ENCODE measurements around the gene HOXC4.
"Not testable (repeated sequence)": the region's sequence is repeated elsewhere in the genome, so short reads cannot be mapped to it uniquely, and the experiment has no call there.

HOXC4 gene

DNA sequence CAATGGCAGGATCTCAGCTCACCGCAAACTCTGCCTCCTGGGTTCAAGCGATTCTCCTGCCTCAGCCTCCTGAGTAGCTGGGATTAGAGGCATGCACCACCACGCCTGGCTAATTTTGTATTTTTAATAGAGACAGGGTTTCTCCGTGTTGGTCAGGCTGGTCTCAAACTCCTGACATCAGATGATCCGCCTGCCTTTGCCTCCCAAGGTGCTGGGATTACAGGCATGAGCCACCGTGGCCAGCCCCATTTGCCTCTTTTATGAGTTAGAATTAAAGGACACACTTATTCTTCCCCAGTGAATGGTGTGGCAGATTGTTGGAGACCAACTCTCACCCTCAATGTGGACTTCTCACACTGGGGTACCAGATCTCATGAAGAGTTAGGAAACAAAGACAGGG, 11.6 kb upstream of the HOXC4 start:
- DNase-seq: not testable (repeated sequence)

GRCh38 chr12:54042970-54043853, 10.4 kb upstream of the HOXC4 start:
- no peak for DNase-seq

- no peak for DNase-seq
Observed at GRCh38 chr12:54044425-54045103, 9.1 kb upstream of the HOXC4 start.

DNA sequence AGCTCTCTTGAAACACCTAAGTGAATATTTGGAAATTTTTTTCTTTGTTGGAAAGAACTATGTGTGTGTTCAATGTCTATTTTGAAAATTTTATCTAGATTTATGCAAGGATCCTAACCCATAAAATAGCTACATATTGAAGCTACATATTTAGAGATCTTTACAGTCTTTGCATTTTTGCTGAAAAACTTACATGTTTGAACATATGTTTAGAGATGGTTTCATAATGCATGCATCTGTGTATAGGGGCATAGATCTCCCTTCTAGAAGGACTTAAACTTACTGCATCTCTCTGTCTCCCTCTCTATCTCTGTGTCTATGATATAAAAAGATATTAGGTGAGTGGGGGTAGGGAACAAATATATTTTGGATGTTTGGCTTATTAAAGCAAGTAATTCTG, 8.2 kb upstream of the HOXC4 start:
- DNase-seq: no peak

DNA sequence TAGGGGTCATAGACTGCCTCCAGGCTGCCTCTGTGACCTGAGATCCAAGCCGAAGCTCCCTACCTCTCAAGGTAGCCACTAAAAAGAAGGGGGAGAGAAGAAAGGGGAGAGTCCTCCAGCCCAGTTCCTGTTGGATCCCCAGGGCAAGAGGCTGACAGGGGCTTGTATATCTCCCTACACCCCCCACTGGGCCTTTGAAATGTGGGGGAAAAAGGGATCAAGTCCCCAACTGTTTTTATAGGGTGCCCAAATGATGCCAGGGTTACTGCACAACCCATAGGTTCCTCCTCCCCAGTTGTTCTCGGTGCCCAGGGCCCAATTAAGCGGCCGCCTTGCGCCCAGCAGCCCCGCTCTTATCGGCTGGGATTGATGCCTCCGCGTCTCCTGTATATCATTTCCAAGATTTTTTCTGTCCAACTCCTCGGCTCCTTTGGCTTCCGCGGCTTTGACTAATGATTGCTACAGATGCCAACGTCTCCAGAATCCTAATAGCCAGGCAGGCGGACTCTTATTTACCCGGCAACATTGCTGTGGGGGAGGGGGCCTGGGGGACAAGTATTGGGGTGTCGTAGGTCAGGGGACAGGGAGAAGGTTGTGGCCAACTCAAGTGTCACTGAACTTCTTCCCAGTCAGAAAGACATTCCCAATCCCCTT, 7.6 kb upstream of the HOXC4 start:
- DNase-seq: no peak

DNA sequence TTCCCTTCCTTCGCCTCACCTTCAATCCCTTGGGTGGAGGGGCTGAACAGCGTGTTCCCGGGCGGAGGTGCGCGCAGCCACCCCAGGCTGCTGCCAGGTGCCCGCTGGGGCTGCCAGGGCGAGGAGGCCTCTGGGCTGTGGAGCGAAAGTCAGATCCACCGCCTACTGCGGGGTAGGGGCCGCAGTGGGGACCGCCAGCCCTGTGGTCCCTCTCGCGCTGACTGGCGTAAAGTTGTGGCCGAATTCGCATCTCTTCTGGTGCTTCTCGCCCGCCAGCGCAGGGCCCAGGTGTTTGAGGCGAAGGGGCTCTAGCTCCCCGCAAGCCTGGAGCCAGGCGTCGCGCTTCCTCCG, 6.9 kb upstream of the HOXC4 start:
- no peak for DNase-seq

DNA sequence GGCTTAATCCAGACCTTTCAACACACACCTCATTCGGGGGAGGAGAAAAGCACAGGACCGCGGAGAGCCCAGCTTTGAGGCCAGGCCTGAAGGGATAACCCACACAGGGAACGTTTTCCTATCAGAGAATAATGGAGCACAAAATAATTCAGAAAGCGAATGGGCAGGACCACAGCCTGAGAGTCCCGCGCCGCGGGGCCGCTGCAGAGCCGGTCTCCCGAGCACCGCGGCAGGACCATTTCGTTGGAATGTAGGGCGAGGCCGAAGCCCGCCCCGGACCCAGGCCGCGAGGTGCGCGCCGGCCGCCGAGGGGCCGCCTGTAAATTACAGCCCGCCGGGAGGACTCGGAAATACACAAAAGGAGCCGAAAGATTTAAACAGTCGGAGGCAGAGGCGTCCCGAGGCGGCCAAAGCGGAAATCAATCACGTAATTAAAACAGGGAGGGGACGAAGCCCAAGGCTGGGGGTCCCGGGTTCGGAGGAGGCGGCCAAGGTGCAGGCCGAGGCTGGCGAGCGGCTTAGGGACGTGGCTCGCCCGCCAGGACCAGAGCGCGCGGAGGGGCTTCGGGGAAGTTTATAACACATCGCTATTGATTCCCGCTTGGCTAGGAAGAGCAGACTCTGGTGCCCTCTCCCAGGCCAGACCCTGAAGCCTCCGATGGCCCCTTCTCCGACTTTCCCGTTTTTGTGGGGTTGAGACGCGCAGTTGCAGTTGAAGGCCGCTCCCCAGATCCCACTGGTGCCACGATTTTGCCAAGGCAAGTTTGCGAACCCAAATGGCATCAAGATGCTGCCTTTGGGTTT, 6.3 kb upstream of the HOXC4 start:
- no peak for DNase-seq

- DNase-seq: no peak
Observed at GRCh38 chr12:54047964-54048303, 5.7 kb upstream of the HOXC4 start.

GRCh38 chr12:54048406-54049093, 5.1 kb upstream of the HOXC4 start:
- DNase-seq: no peak

GRCh38 chr12:54049108-54049507, 4.5 kb upstream of the HOXC4 start:
- DNase-seq: no peak

DNA sequence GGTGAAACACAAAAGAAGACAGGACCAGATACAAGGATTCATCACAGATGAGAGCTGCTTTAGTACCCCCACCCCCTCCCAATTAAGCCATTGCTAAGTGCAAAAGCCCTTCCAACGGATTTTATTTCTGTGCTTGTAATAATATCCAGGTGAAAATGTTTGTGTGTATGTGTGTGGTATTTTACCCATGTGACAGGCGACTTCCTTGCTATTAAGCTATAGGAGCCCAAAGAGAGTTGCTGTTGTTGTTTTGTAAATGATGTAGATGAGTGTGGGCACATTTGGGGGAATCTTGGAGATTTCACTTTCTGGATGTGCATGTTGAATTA, 3.2 kb upstream of the HOXC4 start:
- DNase-seq: no peak

DNA sequence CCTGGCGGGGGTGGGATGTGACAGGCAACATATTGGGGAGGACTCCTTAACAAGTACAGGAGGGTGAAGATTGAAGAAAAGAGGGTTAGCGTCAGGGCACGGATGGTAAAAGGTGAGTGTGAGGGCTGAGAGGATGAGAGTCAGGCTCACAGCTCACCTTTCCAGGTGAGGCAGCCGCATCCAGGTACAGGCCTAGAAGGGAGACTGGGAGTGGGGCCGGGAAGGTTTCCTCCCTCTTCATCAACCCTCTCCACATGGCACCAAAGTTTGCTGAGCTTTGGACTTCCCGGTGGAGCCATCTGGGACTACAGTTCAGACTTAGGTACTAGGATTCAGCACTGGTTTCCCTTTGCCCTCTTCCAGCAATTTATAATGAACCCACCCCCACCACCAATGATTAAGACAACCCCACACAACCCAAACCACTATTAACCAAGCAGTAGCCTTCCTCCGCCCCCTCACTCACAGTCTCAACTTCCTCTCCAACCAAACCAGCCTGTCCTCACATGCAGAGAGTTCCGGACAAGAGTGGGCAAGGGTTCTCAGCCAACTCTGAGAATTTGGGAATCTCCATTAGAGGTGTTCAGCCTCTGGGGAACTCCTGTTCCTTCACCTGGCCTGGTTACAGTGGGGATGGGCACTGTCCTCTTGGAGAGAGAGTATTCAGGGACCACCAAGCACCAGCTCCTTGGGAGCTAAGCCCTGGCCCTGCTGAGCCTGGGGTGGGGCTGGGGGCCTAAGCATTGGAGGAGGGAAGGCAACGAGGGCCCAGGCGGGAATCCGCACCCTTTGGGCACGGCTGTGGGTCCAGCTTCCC, 2.4 kb upstream of the HOXC4 start:
- no peak for DNase-seq

DNA sequence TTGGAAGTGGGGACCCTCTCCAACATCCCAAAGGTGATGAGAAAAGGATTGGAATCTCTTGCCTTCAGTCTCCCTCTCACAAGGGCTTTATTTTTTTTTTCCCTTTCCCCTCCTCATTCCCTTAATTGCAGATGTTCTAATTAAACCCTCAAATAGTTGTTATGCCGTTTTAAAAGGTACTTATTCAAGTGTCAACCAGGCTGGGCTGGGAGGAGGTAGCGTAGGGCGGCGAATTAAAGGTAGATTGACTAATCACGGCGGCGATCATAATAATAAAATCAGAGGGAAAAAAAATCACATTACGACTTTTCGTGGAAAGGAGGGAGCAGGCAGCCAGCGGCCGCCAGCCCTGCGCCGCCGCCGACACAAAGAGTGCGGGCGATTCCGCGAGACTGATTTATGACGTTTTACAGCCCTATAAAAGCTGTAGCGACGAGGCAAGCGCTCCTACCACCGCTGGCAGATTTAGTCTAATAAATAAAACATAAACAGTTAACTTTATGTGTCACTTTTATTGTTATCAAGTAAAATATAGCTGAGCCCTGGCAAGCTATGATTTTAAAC, 1.7 kb upstream of the HOXC4 start:
- no peak for DNase-seq

- DNase-seq: no peak
Observed at GRCh38 chr12:54052438-54053002, 1.1 kb upstream of the HOXC4 start.

DNA sequence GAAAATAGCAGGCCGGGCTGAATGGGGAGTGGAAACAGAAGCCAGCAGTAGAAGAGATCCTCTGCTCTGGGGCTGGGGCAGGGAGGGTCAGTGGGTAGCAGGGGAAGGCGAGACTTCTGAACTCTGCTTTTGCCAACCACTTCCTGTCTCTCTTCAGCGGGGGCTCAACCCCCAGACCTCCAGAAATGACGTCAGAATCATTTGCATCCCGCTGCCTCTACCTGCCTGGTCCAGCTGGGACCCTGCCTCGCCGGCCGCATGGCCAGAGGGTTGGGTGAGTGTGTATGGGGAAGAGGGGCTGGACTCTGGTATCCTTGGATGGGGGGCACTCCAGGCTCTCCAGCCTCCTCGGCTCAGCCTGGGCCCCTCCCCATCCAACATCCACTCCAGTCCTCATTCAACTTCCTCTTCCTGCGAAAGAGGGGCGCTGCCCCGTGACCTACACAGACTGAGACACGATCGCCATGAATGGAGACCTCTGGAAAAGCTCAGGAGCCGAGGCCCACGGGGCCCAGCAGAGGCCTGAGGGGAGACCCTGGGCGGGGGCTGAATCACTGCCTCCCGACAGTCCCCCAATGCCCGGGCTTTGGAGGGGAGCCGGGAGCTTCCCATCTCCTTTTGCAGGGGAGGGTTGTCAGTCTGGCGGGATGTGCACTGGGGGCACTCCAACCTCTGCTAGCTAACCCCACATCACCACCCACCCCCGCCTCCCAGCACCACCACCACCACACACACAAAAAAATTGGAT, 458 bp upstream of the HOXC4 start:
- no peak for DNase-seq

DNA sequence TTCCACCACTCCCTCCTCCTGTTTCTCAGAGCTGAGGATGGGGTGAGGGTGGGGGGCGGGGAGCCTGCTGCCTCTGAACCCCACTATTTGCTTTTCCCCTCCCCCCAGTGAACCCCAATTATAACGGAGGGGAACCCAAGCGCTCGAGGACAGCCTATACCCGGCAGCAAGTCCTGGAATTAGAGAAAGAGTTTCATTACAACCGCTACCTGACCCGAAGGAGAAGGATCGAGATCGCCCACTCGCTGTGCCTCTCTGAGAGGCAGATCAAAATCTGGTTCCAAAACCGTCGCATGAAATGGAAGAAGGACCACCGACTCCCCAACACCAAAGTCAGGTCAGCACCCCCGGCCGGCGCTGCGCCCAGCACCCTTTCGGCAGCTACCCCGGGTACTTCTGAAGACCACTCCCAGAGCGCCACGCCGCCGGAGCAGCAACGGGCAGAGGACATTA, 1.1 kb downstream of the HOXC4 start:
- no peak for DNase-seq

GRCh38 chr12:54055552-54055951, 1.9 kb downstream of the HOXC4 start:
- DNase-seq: no peak

DNA sequence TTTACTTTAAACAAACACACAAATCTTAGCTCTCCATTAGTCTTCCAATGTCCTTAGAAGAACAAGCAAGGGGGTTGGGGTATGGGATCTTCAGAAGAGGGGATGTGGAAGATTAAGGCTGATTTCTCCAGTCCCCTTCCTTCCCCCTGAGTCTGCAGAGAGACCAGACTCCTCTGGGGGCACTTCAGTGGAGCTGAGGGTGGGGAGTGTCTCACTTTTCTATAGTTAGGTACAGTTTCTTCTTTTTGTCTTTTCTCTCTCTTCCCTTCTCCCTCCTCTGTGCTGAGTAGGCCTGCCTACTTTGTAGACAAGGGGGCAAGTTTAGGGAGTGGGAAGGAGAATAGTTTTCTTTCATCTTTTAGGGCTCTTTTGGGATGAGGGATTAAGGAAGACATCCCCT, 2.5 kb downstream of the HOXC4 start:
- no peak for DNase-seq

DNA sequence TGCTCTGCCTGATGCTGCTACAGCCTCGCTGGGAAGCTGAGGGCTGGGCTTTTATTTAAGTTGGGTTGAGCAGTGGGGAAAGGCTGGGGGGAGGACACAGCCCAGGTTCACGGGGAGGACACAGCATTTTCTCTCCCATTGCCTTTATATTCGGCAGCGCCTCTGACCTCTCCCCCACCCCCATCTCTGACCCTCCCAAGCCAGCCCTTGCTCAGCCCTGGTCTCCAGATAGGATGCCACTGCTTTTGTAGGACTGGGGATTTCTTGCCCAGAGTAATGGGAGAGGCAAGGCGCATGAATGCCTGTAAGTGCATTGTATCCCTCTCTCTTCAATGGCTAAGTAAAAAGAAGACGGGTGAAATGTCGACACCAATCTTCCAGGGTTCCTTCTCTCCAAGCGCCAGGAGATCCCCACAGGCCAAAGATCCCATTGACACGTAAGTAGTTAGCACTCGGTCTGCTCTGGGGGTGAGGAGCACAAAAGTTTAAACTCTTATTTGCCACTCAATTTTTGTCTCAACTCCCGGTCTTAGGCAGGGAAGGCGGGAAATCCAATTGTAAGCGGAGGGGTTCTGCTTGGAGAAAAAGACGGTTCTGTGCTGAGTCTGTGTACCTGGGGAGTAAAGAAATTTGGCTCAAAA, 4.6 kb downstream of the HOXC4 start:
- DNase-seq: no peak

- no peak for DNase-seq
Observed at GRCh38 chr12:54059668-54060067, 6.0 kb downstream of the HOXC4 start.

All from activated gamma-delta T cell treated with Interleukin-2 at 50 U/mL for 16 hours (primary cell).